ENCODE measurements around the gene ESPN. TPM values are rescaled to one million over a fixed set of nuclear protein-coding genes. Genes with fewer than 3 reads are reported as not detected.

Gene ESPN
- total and polyA plus RNA-seq, 10 of the 15 experiments (the other 5 are each of a cell fraction or from before 2014, with no cell fraction given), result 0.18 to 0.71 (median 0.59) TPM; not detected in 7

DNA sequence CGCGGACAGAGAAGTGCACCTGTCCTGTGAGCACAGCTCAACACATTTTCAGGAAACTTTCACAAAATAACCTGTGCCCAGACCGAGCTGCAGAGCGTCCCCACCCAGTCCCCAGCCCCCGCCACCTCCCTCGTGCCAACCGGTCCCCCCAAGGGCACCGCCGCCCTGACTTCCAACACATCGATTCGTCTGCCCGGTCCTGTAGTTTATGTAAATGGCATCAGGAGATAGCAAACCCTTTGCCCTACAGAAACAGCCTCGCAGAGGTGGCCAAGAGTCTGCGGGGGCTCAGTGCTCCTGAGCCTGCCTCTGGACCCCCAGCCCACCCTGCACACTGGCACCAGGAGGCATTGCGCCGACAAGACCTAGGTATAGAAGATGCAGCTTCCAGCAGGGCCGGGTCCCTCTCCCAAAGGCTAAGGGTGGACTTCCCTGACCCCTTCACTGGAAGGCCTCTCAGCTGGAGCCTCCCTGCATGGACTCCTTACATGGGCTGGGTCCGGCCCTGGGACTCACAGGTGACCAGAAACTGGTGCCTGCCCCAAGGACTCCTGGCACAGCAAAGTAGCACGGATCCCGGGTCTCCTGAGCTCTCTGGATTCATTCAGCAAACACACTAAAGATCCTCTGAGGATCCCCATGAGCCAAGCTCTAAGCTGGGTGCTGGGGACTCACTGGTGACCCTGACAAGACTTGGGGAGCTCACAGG, 73.4 kb downstream of the ESPN start:
- Histone ChIP-seq H3K9ac (ENCODE audit: control insufficient read depth, insufficient read depth, low read length) (no peak overlapping the region), H4K20me1 (ENCODE audit: control insufficient read depth, insufficient read depth) (no peaks in the 10 kb centered on the region), H3K27me3 (replicated peaks in 1 of 2; ENCODE audit: control insufficient read depth in 2 of 2, insufficient read depth in 2 of 2, low read length in 1 of 2) (peaks cover 4 to 8% of the 10 kb centered on the region in 2 experiments), H2AFZ (ENCODE audit: control insufficient read depth, low read depth, low read length) (no peak overlapping the region), H3K4me1 (ENCODE audit: control insufficient read depth, insufficient read depth, low read length) (no peaks in the 10 kb centered on the region), H3K4me2 (ENCODE audit: control insufficient read depth, insufficient read depth) (peak overlapping the region; percentile 74; the same call in 1 of the 2 replicates), H3K36me3 (ENCODE audit: control insufficient read depth in 2 of 2, insufficient read depth in 2 of 2, low read length in 1 of 2) (no peaks in the 10 kb centered on the region), H3K9me3 (replicated peaks; ENCODE audit: control insufficient read depth, insufficient read depth, low read length) (no peaks in the 10 kb centered on the region), H3K4me3 (no peak overlapping the region), H3K27ac (ENCODE audit: control insufficient read depth, insufficient read depth) (no peak overlapping the region), H3K79me2 (ENCODE audit: control insufficient read depth, insufficient read depth, low read length) (no peaks in the 10 kb centered on the region)
- POLR2A ChIA-PET, result no interaction called here
- no peak for DNase-seq (ENCODE audit: low read depth, low spot score)
- no peak for ATAC-seq
- no TSS peak for BruUV-seq (replicated peaks)
- in situ Hi-C loops (cut with MboI), result loop anchor here (25.0 kb wide), 1 partner anchor 714 kb away; no protein-coding TSS in a partner anchor
- no peak for FAIRE-seq
- RAD21 ChIA-PET (ENCODE audit: unreplicated experiment), result no interaction called here
- intact Hi-C loops (cut with micrococcal nuclease; ENCODE audit: unreplicated experiment), result no loop called here
- SMC1A ChIA-PET (ENCODE audit: uncharacterized antibody, unreplicated experiment), result no interaction called here
- 37% methylated on average over 13 of the region's 20 CpGs for WGBS (ENCODE audit: insufficient coverage, insufficient replicate concordance, low lambda C conversion rate, missing lambda C conversion rate)
- TF ChIP-seq SIX5 (IDR thresholded peaks at IDR 0.05; ENCODE audit: low read depth, low read length, severe bottlenecking) (no peak), SUZ12 (IDR thresholded peaks at IDR 0.05; ENCODE audit: unreplicated experiment) (no peak), CEBPB (IDR thresholded peaks at IDR 0.05; ENCODE audit: borderline replicate concordance in 1 of 2, low read depth in 2 of 2, low read length in 2 of 2) (no peak), MYB (IDR thresholded peaks at IDR 0.05; ENCODE audit: borderline replicate concordance, low read depth, low read length) (no peak), PBX3 (IDR thresholded peaks at IDR 0.05; ENCODE audit: insufficient replicate concordance, low read depth, low read length) (no peak), PAX8 (IDR thresholded peaks at IDR 0.05) (no peak), MYC (IDR thresholded peaks at IDR 0.05; ENCODE audit: insufficient read depth, insufficient read length, insufficient replicate concordance, low read length, severe bottlenecking) (no peak), CHD4 (IDR thresholded peaks at IDR 0.05) (no peak)
- CTCF ChIA-PET, result interaction anchor here (1.2 to 1.8 kb wide), 3 partner anchors 25 to 149 kb away, joined by 3 to 5 read pairs (median 4); no protein-coding TSS in a partner anchor

Measured in GM12878 (cell line).